ENCODE data around the gene ATP11B. TPM values are rescaled to one million over a fixed set of nuclear protein-coding genes. Genes with fewer than 3 reads are reported as not detected.

The ATP11B gene
- total RNA-seq, 4 donors from 2014 or later: 80.8 to 114 (median 100) TPM

- no peak overlapping the region for H3K27ac ChIP-seq
- H3K27me3 ChIP-seq: no peaks in the 10 kb centered on the region
- DNase-seq (ENCODE audit: low spot score in 2 of 2): no peak
- peaks cover 0 to 12% (median 0%) of the 10 kb centered on the region in 3 donors for H3K36me3 ChIP-seq
- no peaks in the 10 kb centered on the region for H3K9me3 ChIP-seq
- no peak overlapping the region for H3K4me3 ChIP-seq
- TF ChIP-seq EP300 (IDR thresholded peaks at IDR 0.05) (no peak), POLR2A (IDR thresholded peaks at IDR 0.05) (no peak), CTCF (IDR thresholded peaks at IDR 0.05) (no peak)
- H3K4me1 ChIP-seq: peaks cover 0 to 51% (median 3%) of the 10 kb centered on the region in 4 donors
- 57 to 67% methylated on average over 1 of the region's 1 CpG for WGBS, 2 donors
Measured at GRCh38 chr3:182964179-182964578, 170.9 kb downstream of the ATP11B start.

DNA sequence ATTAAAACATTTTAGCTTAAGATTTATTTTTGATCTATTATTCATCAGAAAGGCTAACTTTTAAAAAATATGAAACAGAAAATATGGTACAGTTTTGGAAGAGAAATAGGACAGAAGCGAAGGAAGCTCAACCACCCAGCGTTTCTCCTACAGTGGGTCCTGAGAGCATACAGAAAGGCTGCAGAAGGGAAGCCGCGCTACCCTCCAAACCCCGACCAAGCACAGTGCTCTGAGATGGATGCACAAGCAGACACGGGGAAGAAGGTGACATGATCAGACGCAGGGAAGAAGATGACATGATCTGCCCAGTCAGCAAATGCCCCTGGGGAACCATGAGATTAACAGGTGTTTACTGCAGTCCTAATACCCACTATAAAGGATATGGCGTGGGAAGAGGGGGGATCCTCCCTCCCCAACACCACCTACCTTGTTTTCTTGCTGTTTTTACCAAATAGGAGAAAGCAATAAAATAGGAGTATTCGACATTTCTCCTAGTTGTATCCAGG lies 172.6 kb downstream of the ATP11B start:
- WGBS, 2 donors: 85 to 89% methylated on average over 9 of the region's 9 CpGs
- Histone ChIP-seq H3K27me3 (no peaks in the 10 kb centered on the region), H3K9me3 (no peaks in the 10 kb centered on the region), H3K27ac (no peak overlapping the region), H3K4me1 (peaks cover 0 to 64% (median 3%) of the 10 kb centered on the region in 4 donors), H3K4me3 (no peak overlapping the region), H3K36me3 (peaks cover 0 to 12% (median 0%) of the 10 kb centered on the region in 3 donors)
- no peak for DNase-seq (ENCODE audit: low spot score in 2 of 2)
- no peak for TF ChIP-seq EP300 (IDR thresholded peaks at IDR 0.05)
- no peak for TF ChIP-seq POLR2A (IDR thresholded peaks at IDR 0.05)
- TF ChIP-seq CTCF (IDR thresholded peaks at IDR 0.05): no peak

- H3K27ac ChIP-seq: no peak overlapping the region
- WGBS, 2 donors: 81 to 89% methylated on average over 6 of the region's 6 CpGs
- TF ChIP-seq EP300 (IDR thresholded peaks at IDR 0.05) (no peak), POLR2A (IDR thresholded peaks at IDR 0.05) (no peak), CTCF (IDR thresholded peaks at IDR 0.05) (no peak)
- H3K9me3 ChIP-seq: no peaks in the 10 kb centered on the region
- peaks cover 0 to 9% (median 0%) of the 10 kb centered on the region in 3 donors for H3K36me3 ChIP-seq
- no peaks in the 10 kb centered on the region for H3K27me3 ChIP-seq
- H3K4me3 ChIP-seq: no peak overlapping the region
- H3K4me1 ChIP-seq: peaks cover 0 to 64% (median 3%) of the 10 kb centered on the region in 4 donors
- DNase-seq (ENCODE audit: low spot score in 2 of 2): no peak
Measured at GRCh38 chr3:182967218-182968204, 174.2 kb downstream of the ATP11B start.

DNA sequence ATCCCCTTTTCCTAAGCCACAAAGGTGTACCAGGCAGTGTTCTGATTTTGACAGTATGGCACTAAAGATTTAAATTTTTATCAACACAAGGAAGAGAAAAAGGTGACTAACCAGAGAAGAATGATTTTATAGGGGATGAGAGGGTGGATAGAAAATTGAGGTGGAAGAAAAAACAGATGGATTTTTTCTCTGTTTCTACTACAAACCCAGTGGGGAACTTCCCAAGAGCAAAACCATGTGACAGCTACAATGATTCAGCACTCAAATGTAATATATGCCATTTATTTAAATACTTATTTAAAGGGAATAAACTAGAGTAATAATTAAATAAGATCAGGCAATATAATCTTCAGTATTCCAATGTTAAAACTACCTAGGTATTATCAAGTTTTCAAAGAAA lies 176.0 kb downstream of the ATP11B start:
- Histone ChIP-seq H3K4me1 (peaks cover 0 to 60% (median 3%) of the 10 kb centered on the region in 4 donors), H3K27ac (no peak overlapping the region), H3K27me3 (no peaks in the 10 kb centered on the region), H3K36me3 (no peaks in the 10 kb centered on the region), H3K9me3 (no peaks in the 10 kb centered on the region), H3K4me3 (no peak overlapping the region)
- no peak for DNase-seq (ENCODE audit: low spot score in 2 of 2)
- TF ChIP-seq CTCF (IDR thresholded peaks at IDR 0.05): no peak
- TF ChIP-seq POLR2A (IDR thresholded peaks at IDR 0.05): no peak
- TF ChIP-seq EP300 (IDR thresholded peaks at IDR 0.05): no peak

DNA sequence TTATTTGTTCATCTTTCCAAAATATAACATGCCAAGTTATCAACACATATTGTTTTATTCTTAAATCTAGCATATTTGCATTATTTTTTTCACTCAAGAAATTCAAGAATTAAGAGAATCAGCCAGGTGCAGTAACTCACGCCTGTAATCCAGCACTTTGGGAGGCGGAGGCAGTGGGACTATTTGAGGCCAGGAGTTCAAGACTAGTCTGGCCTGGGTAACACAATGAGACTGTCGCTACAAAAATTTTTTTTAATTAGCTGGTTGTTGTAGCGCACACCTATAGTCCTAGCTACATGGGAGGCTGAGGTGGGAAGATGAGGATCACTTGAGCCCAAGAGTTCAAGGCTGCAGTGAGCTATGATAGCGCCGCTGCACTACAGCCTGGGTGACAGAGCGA lies 176.5 kb downstream of the ATP11B start:
- no peaks in the 10 kb centered on the region for H3K27me3 ChIP-seq
- H3K36me3 ChIP-seq: no peaks in the 10 kb centered on the region

More for the DNA sequence above, 176.5 kb downstream of the ATP11B start:
- no peak overlapping the region for H3K27ac ChIP-seq
- WGBS, 2 donors: 93 to 94% methylated on average over 7 of the region's 7 CpGs
- TF ChIP-seq EP300 (IDR thresholded peaks at IDR 0.05): no peak
- TF ChIP-seq POLR2A (IDR thresholded peaks at IDR 0.05): no peak
- TF ChIP-seq CTCF (IDR thresholded peaks at IDR 0.05): no peak
- H3K4me3 ChIP-seq: no peak overlapping the region
- no peak for DNase-seq (ENCODE audit: low spot score in 2 of 2)
- H3K9me3 ChIP-seq: no peaks in the 10 kb centered on the region
- H3K4me1 ChIP-seq: peaks cover 0 to 58% (median 3%) of the 10 kb centered on the region in 4 donors

All from tibial nerve (tissue), 4 donors.